ENCODE measurements around the gene RHOV.

DNA sequence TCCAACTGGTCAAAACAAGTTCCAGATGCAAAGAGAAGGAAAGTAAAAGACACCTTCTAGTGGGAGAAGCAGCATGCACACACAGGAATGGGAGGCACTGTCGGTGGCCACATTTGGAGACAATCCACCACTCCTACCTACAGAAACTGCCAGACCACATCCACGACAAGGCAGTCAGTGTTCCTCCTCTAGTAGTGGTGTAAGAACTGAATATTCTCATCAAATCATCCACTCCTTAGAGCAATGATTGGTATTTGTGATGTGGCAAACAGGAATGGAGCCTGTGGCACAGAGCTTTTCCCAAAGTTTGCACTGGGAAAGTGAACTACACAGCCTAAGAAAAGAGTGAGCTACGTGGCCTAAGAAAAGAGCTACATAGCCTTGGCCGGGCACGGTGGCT is 35.3 kb downstream of the RHOV start:
- TF ChIP-seq EZH2 (IDR thresholded peaks at IDR 0.05) (no peak), POLR2AphosphoS5 (IDR thresholded peaks at IDR 0.05; ENCODE audit: borderline replicate concordance, low read depth, low read length) (no peak), FOXP2 (optimal IDR thresholded peaks at IDR 0.05; ENCODE audit: control extremely low read depth, extremely low read length, insufficient read depth) (no peak)

Data from SK-N-MC (cell line).